Ishikawa (cell line): Measurements from ENCODE around the gene SDK1.

Experiments used
- CEBPB ChIP-seq: IDR thresholded peaks from 2 replicates; pipeline ENCODE4 v1.6.1; 2012
- CREB1 ChIP-seq: IDR thresholded peaks from 2 replicates; pipeline ENCODE4 v1.6.1; 2012; ENCODE audit warnings: low read depth
- EGR1 ChIP-seq: IDR thresholded peaks from 2 replicates; pipeline ENCODE4 v1.6.1; 2012
- EP300 ChIP-seq: IDR thresholded peaks from 2 replicates; pipeline ENCODE4 v1.6.1; 2012; ENCODE audit warnings: borderline replicate concordance
- FOXM1 ChIP-seq: IDR thresholded peaks from 2 replicates; pipeline ENCODE4 v1.6.1; 2012; ENCODE audit warnings: low read depth, borderline replicate concordance
- NFIC ChIP-seq: IDR thresholded peaks from 2 replicates; pipeline ENCODE4 v1.6.1; 2012
- RAD21 ChIP-seq: IDR thresholded peaks from 2 replicates; pipeline ENCODE4 v1.6.1; 2012; ENCODE audit warnings: low read depth
- TAF1 ChIP-seq: IDR thresholded peaks from 2 replicates; pipeline ENCODE4 v1.6.1; 2012; ENCODE audit warnings: low read depth, mild to moderate bottlenecking
- TCF12 ChIP-seq: IDR thresholded peaks from 2 replicates; pipeline ENCODE4 v1.6.1; 2012; ENCODE audit warnings: low read depth
- TEAD4 ChIP-seq: IDR thresholded peaks from 2 replicates; pipeline ENCODE4 v1.6.1; 2012
- YY1 ChIP-seq: IDR thresholded peaks from 2 replicates; pipeline ENCODE4 v1.6.1; 2012; ENCODE audit warnings: low read depth
- ZBTB7A ChIP-seq: IDR thresholded peaks from 2 replicates; pipeline ENCODE4 v1.6.1; 2012; ENCODE audit warnings: low read depth
- TF ChIP-seq, protein P1 (sequence below): IDR thresholded peaks from 2 replicates; pipeline ENCODE4 v1.6.1; 2012
- TF ChIP-seq, protein P2 (sequence below): IDR thresholded peaks from 2 replicates; pipeline ENCODE4 v1.6.1; 2012; ENCODE audit warnings: low read depth, mild to moderate bottlenecking
- TF ChIP-seq, protein P3 (sequence below): IDR thresholded peaks from 2 replicates; pipeline ENCODE4 v1.6.1; 2012

SDK1 gene

DNA sequence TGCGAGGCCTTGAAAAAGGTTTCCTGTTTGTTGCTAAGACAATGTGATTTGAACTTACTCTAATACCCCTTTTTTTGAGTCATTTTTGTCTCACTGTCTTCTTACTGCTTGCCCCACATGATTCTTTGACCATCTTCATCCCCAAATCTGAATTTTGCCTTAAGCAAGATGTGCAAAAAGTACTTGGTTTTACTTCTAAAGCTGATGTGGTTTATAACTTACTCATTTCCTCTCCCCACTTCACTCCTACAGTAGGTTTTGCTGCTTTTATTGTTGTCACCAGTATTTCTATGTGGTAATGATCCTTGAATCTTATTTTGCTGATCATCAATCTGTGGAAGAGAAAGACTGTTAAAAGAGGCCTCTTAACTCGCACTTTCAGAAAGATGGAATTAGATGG is 396.4 kb downstream of the SDK1 start:
- TF ChIP-seq, protein P1, sequence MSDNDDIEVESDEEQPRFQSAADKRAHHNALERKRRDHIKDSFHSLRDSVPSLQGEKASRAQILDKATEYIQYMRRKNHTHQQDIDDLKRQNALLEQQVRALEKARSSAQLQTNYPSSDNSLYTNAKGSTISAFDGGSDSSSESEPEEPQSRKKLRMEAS: no peak
- no peak for TF ChIP-seq EP300
- no peak for TF ChIP-seq FOXM1
- TF ChIP-seq RAD21: no peak
- TF ChIP-seq, protein P2, sequence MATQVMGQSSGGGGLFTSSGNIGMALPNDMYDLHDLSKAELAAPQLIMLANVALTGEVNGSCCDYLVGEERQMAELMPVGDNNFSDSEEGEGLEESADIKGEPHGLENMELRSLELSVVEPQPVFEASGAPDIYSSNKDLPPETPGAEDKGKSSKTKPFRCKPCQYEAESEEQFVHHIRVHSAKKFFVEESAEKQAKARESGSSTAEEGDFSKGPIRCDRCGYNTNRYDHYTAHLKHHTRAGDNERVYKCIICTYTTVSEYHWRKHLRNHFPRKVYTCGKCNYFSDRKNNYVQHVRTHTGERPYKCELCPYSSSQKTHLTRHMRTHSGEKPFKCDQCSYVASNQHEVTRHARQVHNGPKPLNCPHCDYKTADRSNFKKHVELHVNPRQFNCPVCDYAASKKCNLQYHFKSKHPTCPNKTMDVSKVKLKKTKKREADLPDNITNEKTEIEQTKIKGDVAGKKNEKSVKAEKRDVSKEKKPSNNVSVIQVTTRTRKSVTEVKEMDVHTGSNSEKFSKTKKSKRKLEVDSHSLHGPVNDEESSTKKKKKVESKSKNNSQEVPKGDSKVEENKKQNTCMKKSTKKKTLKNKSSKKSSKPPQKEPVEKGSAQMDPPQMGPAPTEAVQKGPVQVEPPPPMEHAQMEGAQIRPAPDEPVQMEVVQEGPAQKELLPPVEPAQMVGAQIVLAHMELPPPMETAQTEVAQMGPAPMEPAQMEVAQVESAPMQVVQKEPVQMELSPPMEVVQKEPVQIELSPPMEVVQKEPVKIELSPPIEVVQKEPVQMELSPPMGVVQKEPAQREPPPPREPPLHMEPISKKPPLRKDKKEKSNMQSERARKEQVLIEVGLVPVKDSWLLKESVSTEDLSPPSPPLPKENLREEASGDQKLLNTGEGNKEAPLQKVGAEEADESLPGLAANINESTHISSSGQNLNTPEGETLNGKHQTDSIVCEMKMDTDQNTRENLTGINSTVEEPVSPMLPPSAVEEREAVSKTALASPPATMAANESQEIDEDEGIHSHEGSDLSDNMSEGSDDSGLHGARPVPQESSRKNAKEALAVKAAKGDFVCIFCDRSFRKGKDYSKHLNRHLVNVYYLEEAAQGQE: no peak
- no peak for TF ChIP-seq NFIC
- no peak for TF ChIP-seq EGR1
- TF ChIP-seq, protein P3, sequence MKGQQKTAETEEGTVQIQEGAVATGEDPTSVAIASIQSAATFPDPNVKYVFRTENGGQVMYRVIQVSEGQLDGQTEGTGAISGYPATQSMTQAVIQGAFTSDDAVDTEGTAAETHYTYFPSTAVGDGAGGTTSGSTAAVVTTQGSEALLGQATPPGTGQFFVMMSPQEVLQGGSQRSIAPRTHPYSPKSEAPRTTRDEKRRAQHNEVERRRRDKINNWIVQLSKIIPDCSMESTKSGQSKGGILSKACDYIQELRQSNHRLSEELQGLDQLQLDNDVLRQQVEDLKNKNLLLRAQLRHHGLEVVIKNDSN: no peak
- no peak for TF ChIP-seq ZBTB7A
- no peak for TF ChIP-seq TAF1
- no peak for TF ChIP-seq CREB1
- TF ChIP-seq TCF12: no peak
- TF ChIP-seq CEBPB: no peak
- no peak for TF ChIP-seq YY1
- no peak for TF ChIP-seq TEAD4

DNA sequence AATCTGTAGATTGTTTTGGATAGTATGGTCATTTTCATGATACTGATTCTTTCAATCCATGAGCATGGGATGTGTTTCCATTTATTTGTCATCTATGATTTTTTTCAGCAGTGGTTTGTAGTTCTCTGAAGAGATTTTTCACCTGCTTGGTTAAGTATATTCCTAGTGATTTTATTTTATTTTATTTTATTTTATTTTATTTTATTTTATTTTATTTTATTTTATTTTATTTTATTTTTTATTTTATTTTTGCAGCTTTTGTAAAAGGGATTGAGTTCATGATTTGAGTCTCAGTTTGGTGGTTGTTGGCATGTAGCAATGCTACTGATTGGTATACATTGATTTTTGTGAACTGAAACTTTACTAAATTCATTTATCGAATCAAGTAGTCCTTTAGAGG is 404.2 kb downstream of the SDK1 start:
- TF ChIP-seq FOXM1 (no peak), TAF1 (no peak), TEAD4 (no peak), TCF12 (no peak), NFIC (no peak), EGR1 (no peak), ZBTB7A (no peak), EP300 (no peak)
- TF ChIP-seq, protein P1: no peak

DNA sequence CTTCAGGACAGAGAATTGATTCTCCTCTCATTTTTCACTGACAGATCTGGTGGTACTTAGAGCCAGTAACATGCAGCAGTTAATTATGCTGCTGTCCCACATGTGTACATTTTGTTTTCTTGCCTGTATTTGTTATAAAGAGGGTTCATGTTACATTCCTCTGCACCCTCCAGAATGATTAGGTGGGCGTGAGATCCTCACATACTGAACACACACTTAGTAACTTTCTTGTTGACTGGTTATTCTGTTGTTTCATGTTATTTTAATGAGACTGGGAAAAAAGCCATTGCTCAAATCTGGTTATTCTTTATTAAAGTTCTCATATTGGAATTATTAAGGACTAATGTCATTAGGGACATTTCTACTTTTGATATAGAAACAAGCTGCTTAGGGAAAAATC is 409.1 kb downstream of the SDK1 start:
- TF ChIP-seq TEAD4 (no peak), TCF12 (no peak), CREB1 (no peak), ZBTB7A (no peak), RAD21 (no peak), EP300 (no peak), YY1 (no peak), TAF1 (no peak), EGR1 (no peak), FOXM1 (no peak)
- TF ChIP-seq, protein P2: no peak
- TF ChIP-seq, protein P1: no peak

DNA sequence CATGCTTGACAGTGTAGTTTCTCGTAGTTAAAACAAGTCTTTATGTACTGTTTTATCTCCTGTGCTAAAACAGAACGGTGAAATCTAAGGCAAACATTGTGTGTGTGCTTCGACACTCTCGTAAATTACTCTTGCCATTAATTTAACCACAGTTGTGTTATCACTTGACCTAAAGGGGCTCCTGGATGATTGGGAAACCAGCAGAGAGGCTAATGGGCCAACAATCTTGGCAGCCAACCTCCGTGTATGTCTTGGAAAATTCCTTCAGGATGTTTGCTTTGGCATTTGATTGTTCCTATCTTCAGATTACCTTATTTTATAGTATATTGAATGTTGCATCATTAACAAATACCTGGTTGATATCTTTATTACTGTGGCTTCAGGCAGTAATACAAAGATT is 409.5 kb downstream of the SDK1 start:
- TF ChIP-seq EGR1: no peak
- TF ChIP-seq TEAD4: no peak
- no peak for TF ChIP-seq CREB1
- TF ChIP-seq, protein P3: no peak
- TF ChIP-seq TAF1: no peak
- TF ChIP-seq, protein P1: no peak
- TF ChIP-seq NFIC: no peak
- TF ChIP-seq YY1: no peak

DNA sequence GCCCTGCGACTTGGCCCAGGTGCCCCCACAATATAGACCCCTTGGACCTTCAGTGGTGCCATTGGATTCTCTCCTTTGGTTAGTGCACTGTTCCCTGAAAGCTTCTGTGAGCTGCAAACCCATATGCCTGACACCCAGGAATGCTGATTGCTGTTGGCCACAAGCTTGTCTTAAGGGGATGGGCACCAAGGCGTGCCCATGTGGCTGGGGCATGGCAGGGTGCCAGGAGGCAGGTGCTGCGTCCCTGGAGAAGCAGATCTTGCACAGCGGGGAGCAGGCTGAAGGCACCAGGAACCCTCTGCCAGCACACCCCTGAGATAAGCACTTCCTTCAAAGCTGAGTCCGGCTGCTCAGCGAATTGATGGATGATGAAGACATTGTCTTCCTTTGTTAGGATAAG is 411.8 kb downstream of the SDK1 start:
- no peak for TF ChIP-seq TEAD4
- no peak for TF ChIP-seq NFIC

DNA sequence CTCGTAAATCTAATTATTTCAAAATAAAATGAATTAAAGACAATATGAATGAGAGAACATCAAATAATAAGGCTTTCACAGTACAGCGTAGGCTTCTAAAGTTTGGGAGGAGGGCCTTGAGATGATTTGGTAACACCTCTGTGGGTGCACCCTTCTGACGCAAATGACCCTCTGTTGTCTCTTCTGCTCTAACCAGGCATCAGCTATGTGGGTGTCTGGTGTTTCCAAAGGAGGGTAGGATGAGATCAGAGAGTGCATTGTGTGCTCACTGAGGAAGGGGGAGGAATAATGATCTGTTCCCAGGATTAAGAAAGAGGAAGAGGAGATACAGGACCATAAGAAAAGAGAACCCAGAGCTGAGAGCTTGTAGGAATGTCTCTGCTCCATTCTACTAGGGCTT is 420.4 kb downstream of the SDK1 start:
- TF ChIP-seq CREB1: no peak

DNA sequence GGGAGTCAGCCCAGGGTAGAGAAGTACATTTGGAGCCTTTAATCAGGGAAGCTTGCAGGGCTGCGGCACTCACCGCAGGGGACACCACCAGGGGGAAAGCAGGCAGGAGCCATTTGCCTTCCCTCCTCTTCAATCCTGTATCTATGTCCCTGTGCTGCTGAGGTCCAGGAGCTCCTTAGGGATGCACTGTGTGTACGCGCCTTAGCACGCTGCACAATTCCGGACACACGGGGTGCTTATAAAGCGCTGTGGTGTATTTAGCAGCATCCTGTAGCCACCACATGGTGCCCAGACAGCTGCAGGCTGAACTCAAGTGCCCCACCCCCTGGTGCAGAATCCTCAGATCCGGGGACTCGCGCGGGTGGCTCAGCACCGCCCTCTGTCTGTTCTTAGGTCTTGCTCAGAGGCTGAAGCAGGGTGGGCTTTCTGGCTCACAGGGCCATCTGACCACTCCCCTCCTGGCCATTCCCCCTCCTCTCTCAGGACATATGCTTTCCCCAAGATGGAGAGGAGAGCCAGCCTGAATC is 421.4 kb downstream of the SDK1 start:
- TF ChIP-seq, protein P2: no peak
- no peak for TF ChIP-seq CREB1
- no peak for TF ChIP-seq RAD21
- no peak for TF ChIP-seq TAF1
